ENCODE measurements around the gene NPR3.

NPR3 gene, protein sequence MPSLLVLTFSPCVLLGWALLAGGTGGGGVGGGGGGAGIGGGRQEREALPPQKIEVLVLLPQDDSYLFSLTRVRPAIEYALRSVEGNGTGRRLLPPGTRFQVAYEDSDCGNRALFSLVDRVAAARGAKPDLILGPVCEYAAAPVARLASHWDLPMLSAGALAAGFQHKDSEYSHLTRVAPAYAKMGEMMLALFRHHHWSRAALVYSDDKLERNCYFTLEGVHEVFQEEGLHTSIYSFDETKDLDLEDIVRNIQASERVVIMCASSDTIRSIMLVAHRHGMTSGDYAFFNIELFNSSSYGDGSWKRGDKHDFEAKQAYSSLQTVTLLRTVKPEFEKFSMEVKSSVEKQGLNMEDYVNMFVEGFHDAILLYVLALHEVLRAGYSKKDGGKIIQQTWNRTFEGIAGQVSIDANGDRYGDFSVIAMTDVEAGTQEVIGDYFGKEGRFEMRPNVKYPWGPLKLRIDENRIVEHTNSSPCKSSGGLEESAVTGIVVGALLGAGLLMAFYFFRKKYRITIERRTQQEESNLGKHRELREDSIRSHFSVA

GRCh38 chr5:32710550-32711361, at the start of gene NPR3:
NPR3 (plus strand) TSS chr5:32711321; CDS start chr5:32711777, 456 bp downstream.
- DNase-seq (ENCODE audit: low read depth in 3 of 3): no peak

DNA sequence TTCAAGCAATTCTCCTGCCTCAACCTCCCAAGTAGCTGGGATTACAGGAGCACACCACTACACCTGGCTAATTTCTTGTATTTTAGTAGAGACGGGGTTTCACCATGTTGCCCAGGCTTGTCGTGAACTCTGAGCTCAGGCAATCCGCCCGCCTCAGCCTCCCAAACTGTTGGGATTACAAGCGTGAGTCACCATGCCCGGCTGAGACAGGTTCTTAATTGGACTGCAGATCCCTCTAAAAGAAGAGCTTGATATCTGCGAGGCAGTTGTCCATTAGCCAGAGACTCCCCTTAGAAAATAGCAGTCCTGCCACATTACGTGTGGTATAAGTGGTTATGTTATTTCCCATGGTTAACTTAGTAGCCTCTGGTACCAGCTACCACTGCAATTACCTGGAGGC, 46.6 kb upstream of the NPR3 start:
- no peak for DNase-seq (ENCODE audit: low read depth in 3 of 3)

- DNase-seq (ENCODE audit: low read depth in 3 of 3): no peak
These were observed 42.6 kb upstream of the NPR3 start for GRCh38 chr5:32668552-32668951.

GRCh38 chr5:32673272-32673671, 37.8 kb upstream of the NPR3 start:
- no peak for DNase-seq (ENCODE audit: low read depth in 3 of 3)

GRCh38 chr5:32677023-32677422, 34.1 kb upstream of the NPR3 start:
- no peak for DNase-seq (ENCODE audit: low read depth in 3 of 3)

GRCh38 chr5:32678472-32678871, 32.6 kb upstream of the NPR3 start:
- no peak for DNase-seq (ENCODE audit: low read depth in 3 of 3)

GRCh38 chr5:32679218-32679617, 31.9 kb upstream of the NPR3 start:
- DNase-seq (ENCODE audit: low read depth in 3 of 3): no peak

DNA sequence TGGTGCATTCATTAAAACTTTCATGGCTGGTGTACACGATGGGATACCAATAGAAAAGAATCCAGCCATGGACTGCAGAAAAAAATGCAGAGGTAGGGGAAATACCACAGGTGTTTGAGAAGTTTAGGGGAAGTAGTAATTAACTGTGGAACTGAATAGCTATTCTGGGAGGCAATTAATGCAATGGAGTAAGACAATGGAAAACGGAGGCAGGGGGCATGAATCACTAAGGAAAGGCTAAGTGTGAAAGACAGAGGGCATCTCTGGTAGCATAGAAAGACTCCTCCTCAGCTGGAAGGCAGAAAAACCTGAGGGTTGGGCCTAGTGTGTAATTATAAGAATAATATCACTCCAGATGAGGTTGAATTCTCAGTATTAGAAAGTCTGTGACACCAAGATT, 30.9 kb upstream of the NPR3 start:
- DNase-seq (ENCODE audit: low read depth in 3 of 3): no peak

DNA sequence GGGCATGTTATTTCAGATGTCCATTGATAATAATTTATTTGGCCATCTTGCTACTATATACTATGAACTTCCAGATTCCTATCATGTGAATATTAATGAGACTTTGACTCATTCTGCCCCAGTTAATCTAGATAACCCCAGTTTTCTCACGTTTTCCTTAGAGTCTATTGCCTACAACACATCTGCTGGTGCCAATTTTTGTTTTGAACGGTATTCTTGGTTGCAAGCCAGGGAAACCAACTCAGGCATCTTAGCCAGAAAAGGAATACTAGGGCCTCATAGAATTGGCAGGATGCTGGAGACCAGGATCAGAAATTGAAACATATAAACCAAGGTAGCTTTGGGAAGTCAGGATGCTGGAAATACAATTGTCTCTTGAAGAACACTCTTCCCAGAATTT, 28.0 kb upstream of the NPR3 start:
- DNase-seq (ENCODE audit: low read depth in 3 of 3): no peak

- no peak for DNase-seq (ENCODE audit: low read depth in 3 of 3)
These were observed 26.9 kb upstream of the NPR3 start for GRCh38 chr5:32684260-32684659.

DNA sequence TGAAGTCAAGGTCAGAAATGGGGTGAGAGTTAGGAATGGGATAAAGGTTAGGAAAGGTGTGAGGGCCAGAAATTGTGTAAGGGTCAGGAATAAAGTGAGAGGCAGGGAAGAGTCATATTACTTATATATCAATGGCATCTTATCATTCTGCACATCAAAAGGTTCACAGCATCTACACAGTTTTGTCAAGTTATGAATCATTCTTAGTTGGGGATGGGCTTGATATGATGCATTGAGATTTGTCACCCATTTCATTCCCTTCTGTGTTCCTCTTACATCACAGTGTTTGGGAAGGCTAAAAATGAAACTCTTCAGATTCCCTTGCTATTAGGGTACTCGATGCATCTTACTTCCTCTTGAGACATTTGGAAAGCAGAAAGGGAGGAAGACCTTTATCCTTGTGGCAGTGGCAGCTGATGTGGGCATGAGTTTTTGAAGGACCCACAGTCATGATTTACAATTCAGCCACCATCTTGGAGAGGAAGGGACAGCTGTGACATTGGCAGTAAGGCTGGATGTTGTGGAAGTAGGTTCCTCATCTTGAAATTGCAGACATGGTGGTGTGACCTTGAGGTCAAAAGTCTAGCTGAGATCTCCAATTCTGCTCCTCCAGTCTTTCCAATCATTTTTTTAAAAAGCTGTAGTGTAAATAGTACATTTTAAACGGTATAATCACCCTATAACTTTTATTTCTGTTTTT, 24.2 kb upstream of the NPR3 start:
- no peak for DNase-seq (ENCODE audit: low read depth in 3 of 3)

DNA sequence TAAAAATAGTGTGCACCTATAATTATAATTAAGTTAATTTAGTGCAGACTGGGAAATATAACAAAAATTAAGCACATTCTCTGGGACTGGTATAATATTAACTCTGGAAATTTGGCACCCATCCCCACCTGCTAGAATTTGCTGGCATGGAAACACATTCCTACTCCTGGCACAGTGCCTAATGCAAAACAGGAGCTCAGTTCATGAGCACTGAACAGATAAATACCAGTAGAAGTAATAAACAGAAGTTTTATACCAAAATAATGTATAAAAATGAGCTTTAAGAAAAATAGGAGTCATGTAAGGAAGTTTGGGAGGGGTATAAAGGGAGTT, 23.7 kb upstream of the NPR3 start:
- DNase-seq (ENCODE audit: low read depth in 3 of 3): no peak

GRCh38 chr5:32690153-32690552, 21.0 kb upstream of the NPR3 start:
- no peak for DNase-seq (ENCODE audit: low read depth in 3 of 3)

GRCh38 chr5:32690666-32691065, 20.5 kb upstream of the NPR3 start:
- no peak for DNase-seq (ENCODE audit: low read depth in 3 of 3)

GRCh38 chr5:32692036-32692746, 18.9 kb upstream of the NPR3 start:
- no peak for DNase-seq (ENCODE audit: low read depth in 3 of 3)

- DNase-seq (ENCODE audit: low read depth in 3 of 3): no peak
These were observed 7.2 kb upstream of the NPR3 start for GRCh38 chr5:32703957-32704356.

DNA sequence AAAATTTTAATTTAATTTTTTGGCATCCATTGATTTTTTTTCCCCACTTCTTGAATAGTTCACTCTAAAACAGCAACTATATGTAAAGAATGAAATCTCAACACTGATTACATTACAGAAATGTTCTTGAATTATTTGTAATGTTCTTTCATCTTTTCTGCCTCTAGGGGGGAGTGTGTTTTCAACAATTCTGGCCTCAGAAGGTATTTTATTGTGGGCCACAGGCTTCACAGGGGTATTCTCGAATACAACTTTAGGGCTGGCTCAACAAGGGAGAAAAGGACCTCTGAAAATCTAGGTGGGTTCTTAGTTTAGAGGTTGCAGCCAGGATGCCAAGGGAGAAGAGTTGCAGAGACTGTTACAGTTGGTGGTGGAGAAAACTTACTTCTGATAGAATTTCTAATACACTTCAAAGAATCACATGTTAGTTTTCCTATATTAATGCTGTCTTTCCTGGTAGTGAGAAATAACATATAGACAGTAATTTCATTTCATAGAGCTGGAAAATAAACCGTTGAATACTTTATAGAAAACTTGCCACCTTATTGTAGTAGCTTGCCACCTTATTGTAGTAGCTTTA, 3.6 kb upstream of the NPR3 start:
- no peak for DNase-seq (ENCODE audit: low read depth in 3 of 3)

DNA sequence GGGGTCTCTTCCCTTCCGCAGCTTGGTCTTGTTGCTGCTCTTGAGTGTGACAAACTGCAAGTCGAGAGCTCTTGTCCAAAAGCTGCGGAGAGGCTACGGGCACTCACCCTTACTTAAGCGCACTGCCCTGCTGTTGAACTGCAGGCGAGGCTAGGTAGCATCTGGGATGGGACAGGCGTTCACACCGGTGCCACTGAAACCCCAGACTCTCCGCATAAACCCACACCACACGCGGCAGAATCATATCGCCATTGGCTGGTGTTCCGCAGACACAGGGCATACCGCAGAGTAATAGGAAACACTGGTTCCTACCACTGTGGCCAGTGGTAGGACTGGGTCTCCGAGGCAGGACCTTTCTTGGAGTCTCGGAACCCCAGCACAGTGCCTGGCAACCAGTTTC, 2.2 kb upstream of the NPR3 start:
- no peak for DNase-seq (ENCODE audit: low read depth in 3 of 3)

DNA sequence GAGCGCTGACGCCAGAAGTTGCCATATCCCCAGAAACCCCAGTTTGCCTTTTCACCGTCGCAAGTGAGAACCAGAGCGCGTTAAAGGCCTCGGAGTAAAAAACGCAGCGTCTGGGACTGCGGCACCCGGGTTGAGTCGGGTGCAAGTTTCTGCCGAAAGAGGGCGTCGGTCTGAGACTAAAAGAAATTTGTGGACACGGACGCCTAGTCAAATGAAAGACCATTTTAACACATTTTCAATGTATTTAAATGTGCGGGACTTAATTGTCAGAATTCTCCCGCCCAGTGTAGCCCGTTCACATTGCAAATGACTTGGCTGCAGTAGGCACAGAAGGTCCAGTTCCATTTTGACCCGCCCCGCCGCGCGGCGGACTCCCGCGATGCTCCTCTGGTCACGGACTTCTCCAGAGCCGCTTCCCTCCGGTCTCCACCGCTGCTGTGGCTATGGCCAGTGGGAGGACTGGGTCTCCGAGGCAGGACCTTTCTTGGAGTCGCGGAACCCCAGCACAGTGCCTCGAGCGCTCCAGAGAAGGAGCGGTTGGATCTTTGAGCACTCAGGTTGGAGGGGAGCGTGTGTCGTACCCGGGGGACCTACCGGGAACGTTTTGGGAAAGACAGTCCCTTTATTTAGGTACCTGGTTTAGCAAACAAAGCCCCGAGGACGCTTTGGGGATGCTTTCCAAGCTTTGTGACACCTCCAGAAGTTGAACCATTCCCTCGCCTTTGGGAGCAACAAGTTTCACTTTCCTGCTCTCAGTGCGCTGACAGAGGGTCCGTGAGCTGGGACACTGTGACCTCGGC, 1.2 kb upstream of the NPR3 start:
- peak in 1 of 3 experiments; percentile 59 for DNase-seq (ENCODE audit: low read depth in 3 of 3)

- no peak for DNase-seq (ENCODE audit: low read depth in 3 of 3)
These were observed 200 bp downstream of the NPR3 start for GRCh38 chr5:32711362-32711680.

All from stimulated activated CD4-positive, alpha-beta T cell treated with anti-CD3 and anti-CD28 coated beads, TNF-alpha, amount 100 ng/mL, for 24 hours (primary cell).